Sigmoid colon (tissue), 4 donors: ENCODE results near the gene CCDC91.

Experiments used
- CTCF ChIP-seq, 4 experiments: fragments of 450-650 bp in 3 of 4; fragments of 200-600 bp in 1 of 4; IDR thresholded peaks; one replicate each; pipeline ENCODE4 v1.5.1; 2016 to 2019; ENCODE audit warnings: antibody characterized with exemption in 4 of 4, mild to moderate bottlenecking in 3 of 4, moderate library complexity in 2 of 4
- EP300 ChIP-seq, 4 donors: sonication (generic); formaldehyde crosslinking; IDR thresholded peaks; one replicate each; pipeline ENCODE4 v1.6.1; 2017; ENCODE audit warnings: antibody characterized with exemption in 4 of 4
- POLR2A ChIP-seq, 2 donors: fragments of 450-650 bp; IDR thresholded peaks; one replicate each; pipeline ENCODE4 v1.6.1; 2016; ENCODE audit warnings: antibody characterized with exemption in 2 of 2, mild to moderate bottlenecking in 2 of 2, moderate library complexity in 2 of 2

GRCh38 chr12:28177905-28178304 lies 12.4 kb upstream of the CCDC91 start:
- TF ChIP-seq CTCF (IDR thresholded peaks at IDR 0.05) (no peak), POLR2A (IDR thresholded peaks at IDR 0.05) (no peak), EP300 (IDR thresholded peaks at IDR 0.05) (no peak)
